ENCODE results near the gene DIDO1. TPM values are rescaled to one million over a fixed set of nuclear protein-coding genes. Genes with fewer than 3 reads are reported as not detected.

Gene DIDO1
- polyA plus RNA-seq, 1 experiment = 19.8 TPM

- no peak for DNase-seq (ENCODE audit: low read depth)
- TF ChIP-seq CTCF (IDR thresholded peaks at IDR 0.05; ENCODE audit: insufficient read depth, low read depth, low read length) = no peak
- Histone ChIP-seq H3K36me3 (ENCODE audit: control insufficient read depth, insufficient read depth, low read length) (peaks cover 7% of the 10 kb centered on the region), H3K27me3 (ENCODE audit: control insufficient read depth, insufficient read depth, low read length) (peaks cover 16% of the 10 kb centered on the region; the same call in 1 of the 2 replicates), H3K4me3 (ENCODE audit: low read depth, low read length) (no peak overlapping the region)
- CTCF ChIA-PET = interaction anchor here (0.9 to 1.6 kb wide), 11 partner anchors 8 to 179 kb away, joined by 3 to 8 read pairs (median 3); no protein-coding TSS in a partner anchor
- POLR2A ChIA-PET = no interaction called here
Measured at GRCh38 chr20:62971211-62971949, 45.1 kb upstream of the DIDO1 start.

DNA sequence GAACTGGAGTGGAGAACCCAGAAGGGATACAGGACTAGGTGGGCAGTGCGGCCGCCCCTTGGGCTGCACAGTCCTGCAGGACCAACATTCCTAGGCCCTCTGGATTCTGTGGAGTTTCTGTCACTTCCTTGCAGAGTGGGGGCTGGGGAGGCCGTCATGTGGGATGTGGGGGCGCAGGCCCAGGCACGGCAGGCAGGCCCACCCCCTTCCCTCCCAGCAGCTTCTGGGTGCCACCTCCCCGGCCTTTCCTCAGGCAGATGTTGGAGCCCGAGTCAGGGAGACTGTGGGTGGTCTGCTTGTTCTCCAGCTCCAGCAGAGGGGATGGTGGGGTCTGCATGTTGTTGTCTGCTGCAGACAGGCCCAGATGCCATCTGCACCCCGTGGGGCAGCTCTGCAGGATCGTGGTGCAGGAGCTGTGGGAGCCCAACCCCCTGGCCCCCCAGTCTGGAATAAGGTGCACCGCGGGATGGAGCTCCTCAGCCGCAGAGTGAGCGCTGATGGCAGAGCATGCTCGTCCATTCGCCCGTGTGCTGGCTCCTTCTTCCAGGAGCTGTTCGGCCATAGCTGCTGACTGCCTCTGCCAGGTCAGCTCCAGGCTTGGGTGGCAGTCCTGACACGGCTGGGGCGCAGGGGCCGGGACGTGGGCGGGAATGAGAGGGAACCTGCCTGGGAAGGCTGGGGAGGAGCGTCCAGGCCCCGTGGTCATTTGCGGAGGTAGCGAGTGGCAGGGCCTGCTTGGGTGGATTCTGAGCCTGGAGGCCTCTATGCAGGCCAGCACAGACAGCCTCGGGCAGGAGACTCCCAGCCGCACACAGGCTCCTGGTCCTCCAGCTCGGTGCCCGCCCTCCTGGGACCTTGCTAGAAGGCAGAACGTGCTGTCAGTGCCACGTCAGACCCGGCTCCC is 44.3 kb upstream of the DIDO1 start:
- Histone ChIP-seq H3K36me3 (ENCODE audit: control insufficient read depth, insufficient read depth, low read length) (peaks cover 9% of the 10 kb centered on the region), H3K27me3 (ENCODE audit: control insufficient read depth, insufficient read depth, low read length) (peaks cover 16% of the 10 kb centered on the region; the same call in 1 of the 2 replicates), H3K4me3 (ENCODE audit: low read depth, low read length) (no peak overlapping the region)
- ChIA-PET CTCF (interaction anchor here (0.9 to 1.6 kb wide), 8 partner anchors 9 to 79 kb away, joined by 3 to 6 read pairs (median 4); no protein-coding TSS in a partner anchor), POLR2A (no interaction called here)
- DNase-seq (ENCODE audit: low read depth) = no peak
- no peak for TF ChIP-seq CTCF (IDR thresholded peaks at IDR 0.05; ENCODE audit: insufficient read depth, low read depth, low read length)

DNA sequence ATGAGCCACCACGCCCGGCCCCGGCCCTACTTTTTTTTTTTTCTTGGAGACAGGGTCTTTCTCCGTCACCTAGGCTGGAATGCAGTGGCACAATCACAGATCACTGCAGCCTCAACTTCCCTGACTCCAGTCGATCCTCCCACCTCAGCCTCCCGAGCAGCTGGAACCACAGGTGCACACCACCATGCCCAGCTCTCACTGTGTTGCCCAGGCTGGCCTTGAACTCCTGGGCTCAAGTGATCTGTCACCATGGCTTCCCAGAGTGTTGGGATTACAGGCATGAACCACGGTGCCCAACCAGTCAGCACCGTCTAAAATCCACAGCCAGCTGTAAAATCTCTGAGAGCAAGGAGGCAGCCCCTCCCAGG is 43.6 kb upstream of the DIDO1 start:
- H3K4me3 ChIP-seq (ENCODE audit: low read depth, low read length) = no peak overlapping the region
- H3K27me3 ChIP-seq (ENCODE audit: control insufficient read depth, insufficient read depth, low read length) = peaks cover 11% of the 10 kb centered on the region; the same call in 1 of the 2 replicates
- peaks cover 13% of the 10 kb centered on the region for H3K36me3 ChIP-seq (ENCODE audit: control insufficient read depth, insufficient read depth, low read length)
- no peak for DNase-seq (ENCODE audit: low read depth)
- no peak for TF ChIP-seq CTCF (IDR thresholded peaks at IDR 0.05; ENCODE audit: insufficient read depth, low read depth, low read length)
- ChIA-PET POLR2A (no interaction called here), CTCF (interaction anchor here (0.9 to 1.6 kb wide), 4 partner anchors 8 to 71 kb away, joined by 4 to 6 read pairs (median 4); no protein-coding TSS in a partner anchor)

DNA sequence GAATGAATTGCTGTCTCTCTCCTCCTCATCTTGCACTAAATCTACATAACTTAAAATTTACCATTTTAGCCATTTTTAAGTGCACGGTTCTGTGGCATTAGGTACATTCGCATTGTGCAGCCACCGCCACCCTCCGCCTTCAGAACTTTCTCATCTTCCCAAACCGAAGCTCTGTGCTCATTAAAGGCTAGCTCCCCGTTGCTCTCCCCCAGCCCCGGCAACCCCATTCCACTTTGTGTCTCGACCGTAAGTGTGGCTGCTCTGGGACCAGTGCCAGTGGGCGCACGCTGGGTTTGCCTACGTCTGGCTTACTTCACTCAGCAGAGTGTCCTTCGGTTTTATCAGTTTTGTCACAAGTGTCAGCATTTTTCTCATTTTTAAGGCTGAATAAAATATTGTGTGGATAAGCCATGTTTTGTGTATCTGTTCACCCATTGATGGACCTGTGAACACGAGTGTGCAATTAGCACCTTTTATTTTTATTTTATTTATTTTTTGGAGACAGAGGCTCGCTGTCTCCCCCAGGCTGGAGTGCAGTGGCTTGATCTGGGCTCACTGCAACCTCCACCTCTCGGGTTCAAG is 43.0 kb upstream of the DIDO1 start:
- DNase-seq (ENCODE audit: low read depth) = no peak
- peaks cover 7% of the 10 kb centered on the region; the same call in 1 of the 2 replicates for H3K27me3 ChIP-seq (ENCODE audit: control insufficient read depth, insufficient read depth, low read length)
- ChIA-PET CTCF (interaction anchor here (1.6 kb wide), 1 partner anchor 8 kb away, joined by 4 read pairs; no protein-coding TSS in a partner anchor), POLR2A (no interaction called here)
- no peak for TF ChIP-seq CTCF (IDR thresholded peaks at IDR 0.05; ENCODE audit: insufficient read depth, low read depth, low read length)
- peaks cover 17% of the 10 kb centered on the region for H3K36me3 ChIP-seq (ENCODE audit: control insufficient read depth, insufficient read depth, low read length)
- H3K4me3 ChIP-seq (ENCODE audit: low read depth, low read length) = no peak overlapping the region

Measured in BJ (cell line).